Measurements from ENCODE around the gene DNAJA4. TPM values are rescaled to one million over a fixed set of nuclear protein-coding genes. Genes with fewer than 3 reads are reported as not detected.

Gene DNAJA4
- total RNA-seq, 4 donors from 2014 or later, result 14.2 to 16.9 (median 16.4) TPM

DNA sequence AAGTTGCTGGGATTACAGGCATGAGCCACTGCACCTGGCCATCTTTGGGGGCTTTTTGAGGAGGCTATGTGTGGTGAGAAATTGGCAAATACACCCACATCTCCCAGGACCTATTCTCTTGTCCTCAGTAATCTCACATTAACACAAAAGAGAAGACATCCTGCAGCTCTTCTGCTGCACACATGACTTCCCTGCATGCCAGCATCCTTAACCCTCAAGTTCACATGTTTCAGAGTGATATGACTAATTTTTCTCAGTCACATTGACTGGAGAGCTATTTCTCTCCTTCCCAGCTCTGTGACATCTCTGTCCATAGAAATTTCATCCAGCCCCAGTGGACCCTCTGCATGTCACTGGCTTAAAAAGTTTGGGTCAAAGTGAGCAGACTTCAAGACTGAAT is 37.0 kb downstream of the DNAJA4 start:
- Histone ChIP-seq H3K27me3 (peaks cover 0 to 6% of the 10 kb centered on the region in 2 donors), H3K4me1 (peaks cover 0 to 32% (median 11%) of the 10 kb centered on the region in 4 donors), H3K27ac (no peak overlapping the region), H3K9me3 (no peaks in the 10 kb centered on the region), H3K36me3 (no peaks in the 10 kb centered on the region), H3K4me3 (no peak overlapping the region)
- TF ChIP-seq POLR2A (IDR thresholded peaks at IDR 0.05), result no peak
- TF ChIP-seq EP300 (IDR thresholded peaks at IDR 0.05), result no peak
- no peak for DNase-seq (ENCODE audit: low spot score in 2 of 2)

DNA sequence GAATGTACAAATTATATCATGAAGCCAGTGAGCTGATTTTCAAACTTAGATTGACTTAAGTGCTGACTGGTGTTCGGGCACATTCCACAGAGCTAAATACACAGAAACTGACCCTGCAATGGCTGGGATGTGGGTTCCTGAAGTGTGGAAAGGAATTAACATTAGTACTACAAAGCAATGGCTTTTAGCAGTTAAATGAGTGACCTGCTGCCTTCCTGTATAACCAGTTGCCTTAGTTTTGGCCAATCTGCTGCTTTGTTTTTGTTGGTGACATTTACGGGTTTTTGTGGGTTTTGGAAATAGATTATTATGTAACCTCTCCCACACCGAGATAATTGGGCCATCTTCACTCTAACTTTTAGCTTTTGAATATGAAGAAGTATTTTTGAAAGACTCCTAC is 37.5 kb downstream of the DNAJA4 start:
- WGBS, 2 donors, result 20 to 27% methylated on average over 3 of the region's 3 CpGs
- no peak for TF ChIP-seq POLR2A (IDR thresholded peaks at IDR 0.05)
- TF ChIP-seq, protein P1, sequence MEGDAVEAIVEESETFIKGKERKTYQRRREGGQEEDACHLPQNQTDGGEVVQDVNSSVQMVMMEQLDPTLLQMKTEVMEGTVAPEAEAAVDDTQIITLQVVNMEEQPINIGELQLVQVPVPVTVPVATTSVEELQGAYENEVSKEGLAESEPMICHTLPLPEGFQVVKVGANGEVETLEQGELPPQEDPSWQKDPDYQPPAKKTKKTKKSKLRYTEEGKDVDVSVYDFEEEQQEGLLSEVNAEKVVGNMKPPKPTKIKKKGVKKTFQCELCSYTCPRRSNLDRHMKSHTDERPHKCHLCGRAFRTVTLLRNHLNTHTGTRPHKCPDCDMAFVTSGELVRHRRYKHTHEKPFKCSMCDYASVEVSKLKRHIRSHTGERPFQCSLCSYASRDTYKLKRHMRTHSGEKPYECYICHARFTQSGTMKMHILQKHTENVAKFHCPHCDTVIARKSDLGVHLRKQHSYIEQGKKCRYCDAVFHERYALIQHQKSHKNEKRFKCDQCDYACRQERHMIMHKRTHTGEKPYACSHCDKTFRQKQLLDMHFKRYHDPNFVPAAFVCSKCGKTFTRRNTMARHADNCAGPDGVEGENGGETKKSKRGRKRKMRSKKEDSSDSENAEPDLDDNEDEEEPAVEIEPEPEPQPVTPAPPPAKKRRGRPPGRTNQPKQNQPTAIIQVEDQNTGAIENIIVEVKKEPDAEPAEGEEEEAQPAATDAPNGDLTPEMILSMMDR (IDR thresholded peaks at IDR 0.05), result no peak
- TF ChIP-seq EP300 (IDR thresholded peaks at IDR 0.05), result no peak
- H3K4me1 ChIP-seq, result peaks cover 0 to 36% (median 11%) of the 10 kb centered on the region in 4 donors
- peaks cover 0 to 6% of the 10 kb centered on the region in 2 donors for H3K27me3 ChIP-seq
- peak overlapping the region in 2 of 4 donors; percentile 12 to 51 for H3K27ac ChIP-seq
- no peak overlapping the region for H3K4me3 ChIP-seq
- no peaks in the 10 kb centered on the region for H3K9me3 ChIP-seq
- no peaks in the 10 kb centered on the region for H3K36me3 ChIP-seq
- DNase-seq (ENCODE audit: low spot score in 2 of 2), result no peak

DNA sequence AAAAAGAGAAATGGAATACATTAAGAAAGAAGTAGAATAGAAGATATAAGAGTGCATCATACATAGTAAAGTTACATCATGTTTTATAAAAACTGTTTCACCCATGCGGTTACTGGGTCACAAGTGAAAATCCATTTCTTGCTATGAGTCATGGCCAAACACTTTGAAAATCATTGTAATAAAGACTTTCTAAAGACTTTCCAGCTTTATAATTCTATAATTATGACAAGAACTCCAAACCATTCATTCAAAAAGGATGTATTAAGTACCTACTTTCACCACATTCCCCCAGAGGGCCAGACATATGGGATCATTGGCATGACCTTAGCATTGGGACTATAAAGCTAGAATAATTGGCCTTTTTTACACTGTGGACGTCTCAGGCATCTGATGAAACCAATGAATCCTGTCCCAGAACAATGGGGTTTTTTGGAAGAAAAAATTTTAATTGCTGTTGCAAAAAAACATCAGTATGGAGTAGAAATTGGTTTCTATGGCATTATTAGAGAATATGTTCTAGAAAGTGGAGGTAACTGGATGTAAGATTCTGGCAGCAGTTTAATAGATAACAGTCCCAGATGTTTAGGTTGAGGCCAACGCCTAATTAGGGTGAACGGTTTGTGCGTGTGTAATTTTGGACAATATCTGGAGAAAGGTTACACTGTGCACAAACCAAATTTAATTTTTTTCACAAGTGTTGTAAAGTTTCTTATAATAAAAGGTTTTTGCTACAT is 38.4 kb downstream of the DNAJA4 start:
- Histone ChIP-seq H3K27ac (peak overlapping the region in 1 of 4 donors; percentile 51), H3K4me3 (no peak overlapping the region), H3K36me3 (no peaks in the 10 kb centered on the region), H3K27me3 (peaks cover 0 to 6% of the 10 kb centered on the region in 2 donors), H3K9me3 (no peaks in the 10 kb centered on the region), H3K4me1 (peaks cover 0 to 32% (median 10%) of the 10 kb centered on the region in 4 donors)
- DNase-seq (ENCODE audit: low spot score in 2 of 2), result no peak
- WGBS, 2 donors, result 38 to 40% methylated on average over 5 of the region's 5 CpGs
- TF ChIP-seq POLR2A (IDR thresholded peaks at IDR 0.05), result no peak
- TF ChIP-seq EP300 (IDR thresholded peaks at IDR 0.05), result no peak
- TF ChIP-seq, protein P1 (IDR thresholded peaks at IDR 0.05), result no peak

DNA sequence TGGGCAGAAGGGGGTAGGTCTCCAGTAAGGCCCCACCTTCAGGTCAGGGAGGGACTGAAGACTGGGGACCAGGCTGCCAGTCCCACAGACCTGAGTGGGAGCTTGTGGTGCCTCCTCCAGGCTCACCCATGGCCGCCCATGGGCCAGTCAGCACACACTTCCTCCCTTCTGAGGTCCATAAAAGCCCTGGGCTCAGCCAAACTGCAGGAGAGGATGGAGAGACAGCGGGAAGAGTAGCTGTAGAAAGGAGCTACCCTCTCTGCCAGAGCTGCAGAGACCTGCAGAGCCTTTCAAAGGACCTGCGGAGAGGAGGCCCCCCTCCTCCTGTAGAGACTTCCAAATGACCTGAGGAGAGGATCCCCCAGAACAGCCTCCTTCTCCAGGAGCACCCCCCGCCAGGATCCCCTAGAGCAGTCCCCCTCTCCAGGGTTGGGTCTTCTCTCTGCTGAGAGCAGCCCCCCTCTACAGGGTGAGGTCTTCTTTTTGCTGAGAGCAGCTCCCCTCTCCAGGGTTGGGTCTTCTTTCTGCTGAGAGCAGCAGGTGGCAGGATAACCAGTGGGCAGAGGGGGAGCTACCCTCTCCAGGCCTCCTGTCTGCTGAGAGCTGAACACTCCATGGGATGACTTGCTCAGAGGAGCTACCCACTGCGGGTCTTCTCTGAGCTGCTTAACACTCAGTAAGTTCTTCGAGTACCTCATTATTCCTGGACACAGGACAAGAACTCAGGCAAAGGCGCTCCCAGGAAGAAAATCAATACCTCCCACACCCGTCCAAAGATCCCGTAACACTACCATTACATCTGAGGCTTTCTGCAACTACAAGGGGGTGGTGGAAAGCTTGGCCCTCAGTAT is 40.1 kb downstream of the DNAJA4 start:
- Histone ChIP-seq H3K4me1 (peaks cover 0 to 28% (median 5%) of the 10 kb centered on the region in 4 donors), H3K27ac (no peak overlapping the region), H3K9me3 (no peaks in the 10 kb centered on the region), H3K4me3 (no peak overlapping the region), H3K36me3 (no peaks in the 10 kb centered on the region), H3K27me3 (peaks cover 0 to 6% of the 10 kb centered on the region in 2 donors)
- TF ChIP-seq, protein P1 (IDR thresholded peaks at IDR 0.05), result no peak
- TF ChIP-seq POLR2A (IDR thresholded peaks at IDR 0.05), result no peak
- no peak for TF ChIP-seq EP300 (IDR thresholded peaks at IDR 0.05)
- no peak for DNase-seq (ENCODE audit: low spot score in 2 of 2)
- 82 to 84% methylated on average over 7 to 9 of the region's 9 CpGs for WGBS, 2 donors

DNA sequence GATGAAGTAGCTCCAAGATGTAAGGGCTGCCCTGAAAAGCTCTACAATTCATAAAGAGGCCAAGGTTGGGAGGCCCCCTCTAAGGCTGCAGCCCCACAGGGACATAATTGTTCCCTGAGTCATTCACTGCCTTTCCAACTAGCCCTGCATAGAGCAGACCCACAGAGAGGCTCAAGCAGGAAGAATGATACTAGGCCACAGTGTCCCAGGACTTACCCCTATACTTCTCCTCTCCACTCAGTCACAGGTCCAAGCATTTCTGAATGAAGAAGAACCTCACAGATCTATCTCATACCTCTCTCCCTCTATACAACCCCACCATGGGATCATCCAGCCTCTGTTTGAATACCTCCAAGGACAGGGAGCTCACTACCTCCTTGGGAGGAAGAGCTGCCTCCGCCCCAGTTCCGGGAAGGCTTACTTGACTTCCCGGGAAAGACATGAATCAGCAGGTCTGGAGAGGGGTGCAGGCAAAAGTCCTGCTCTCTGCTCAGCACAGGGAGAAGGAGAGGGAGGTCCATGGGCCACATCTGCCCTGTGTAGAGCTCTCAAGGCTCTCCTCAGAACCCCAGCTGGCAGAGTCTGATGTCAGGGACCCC is 41.9 kb downstream of the DNAJA4 start:
- WGBS, 2 donors, result 32 to 45% methylated on average over 3 of the region's 3 CpGs

More for the DNA sequence above, 41.9 kb downstream of the DNAJA4 start:
- no peaks in the 10 kb centered on the region for H3K36me3 ChIP-seq
- TF ChIP-seq EP300 (IDR thresholded peaks at IDR 0.05) (no peak), POLR2A (IDR thresholded peaks at IDR 0.05) (no peak)
- TF ChIP-seq, protein P1 (IDR thresholded peaks at IDR 0.05), result no peak
- H3K4me3 ChIP-seq, result no peak overlapping the region
- no peak for DNase-seq (ENCODE audit: low spot score in 2 of 2)
- peaks cover 0 to 6% of the 10 kb centered on the region in 2 donors for H3K27me3 ChIP-seq
- H3K9me3 ChIP-seq, result no peaks in the 10 kb centered on the region
- peaks cover 0 to 22% (median 3%) of the 10 kb centered on the region in 4 donors for H3K4me1 ChIP-seq
- peak overlapping the region in 2 of 4 donors; percentile 19 to 61 for H3K27ac ChIP-seq
